Fibroblast of skin of abdomen (primary cell): ENCODE measurements around the gene OTOG.

Experiments used
- DNase-seq: peaks from one replicate; pipeline ENCODE4 v3.0.0-alpha.2; 2013

Gene OTOG

GRCh38 chr11:17521106-17521900 lies 25.8 kb upstream of the OTOG start:
- DNase-seq: no peak

- DNase-seq: no peak
These were observed 24.4 kb upstream of the OTOG start for GRCh38 chr11:17522655-17523054.

- no peak for DNase-seq
These were observed 22.8 kb upstream of the OTOG start for GRCh38 chr11:17524221-17524620.

- DNase-seq: no peak
These were observed 21.5 kb upstream of the OTOG start for GRCh38 chr11:17525570-17525969.

GRCh38 chr11:17526326-17526725 lies 20.7 kb upstream of the OTOG start:
- no peak for DNase-seq

- DNase-seq: no peak
These were observed 20.0 kb upstream of the OTOG start for GRCh38 chr11:17526931-17527627.

- DNase-seq: no peak
These were observed 19.4 kb upstream of the OTOG start for GRCh38 chr11:17527628-17527995.

GRCh38 chr11:17528181-17528691 lies 18.8 kb upstream of the OTOG start:
- peak; percentile 15 for DNase-seq

- no peak for DNase-seq
These were observed 17.9 kb upstream of the OTOG start for GRCh38 chr11:17528906-17529843.

- DNase-seq: no peak
These were observed 17.2 kb upstream of the OTOG start for GRCh38 chr11:17529844-17530185.

- DNase-seq: no peak
These were observed 15.9 kb upstream of the OTOG start for GRCh38 chr11:17531071-17531600.

- DNase-seq: peak; percentile 26
These were observed 15.4 kb upstream of the OTOG start for GRCh38 chr11:17531636-17532113.

GRCh38 chr11:17532784-17533183 lies 14.3 kb upstream of the OTOG start:
- DNase-seq: no peak

- DNase-seq: no peak
These were observed 13.7 kb upstream of the OTOG start for GRCh38 chr11:17533341-17533740.

GRCh38 chr11:17533778-17534415 lies 13.2 kb upstream of the OTOG start:
- no peak for DNase-seq

GRCh38 chr11:17535488-17535887 lies 11.6 kb upstream of the OTOG start:
- DNase-seq: no peak

GRCh38 chr11:17537261-17537660 lies 9.8 kb upstream of the OTOG start:
- no peak for DNase-seq

- DNase-seq: no peak
These were observed 9.0 kb upstream of the OTOG start for GRCh38 chr11:17538054-17538453.

- DNase-seq: no peak
These were observed 8.3 kb upstream of the OTOG start for GRCh38 chr11:17538731-17539130.

- DNase-seq: no peak
These were observed 6.3 kb upstream of the OTOG start for GRCh38 chr11:17540807-17541206.

- DNase-seq: no peak
These were observed 5.7 kb upstream of the OTOG start for GRCh38 chr11:17541330-17541885.

GRCh38 chr11:17542249-17542648 lies 4.8 kb upstream of the OTOG start:
- DNase-seq: no peak
